ENCODE results near the gene NANOS2.

The NANOS2 gene

GRCh38 chr19:45913874-45914830 is at the start of gene NANOS2:
TSS of gene NANOS2 (minus strand) at chr19:45914778. CDS start at chr19:45914693, 85 bp downstream.
- Mint-ChIP-seq H3K36me3 (no peaks in the 10 kb centered on the region), H3K9me3 (no peaks in the 10 kb centered on the region), H3K4me3 (no peak within 1 kb of the TSS), H3K4me1 (no peaks in the 10 kb centered on the region), H3K27me3 (peaks cover 21% of the 10 kb centered on the region), H3K27ac (no peak within 1 kb of the TSS)

- Mint-ChIP-seq H3K36me3 (no peaks in the 10 kb centered on the region), H3K9me3 (no peaks in the 10 kb centered on the region), H3K27ac (no peak overlapping the region), H3K4me1 (no peaks in the 10 kb centered on the region), H3K27me3 (peaks cover 27% of the 10 kb centered on the region), H3K4me3 (no peak overlapping the region)
Measured at GRCh38 chr19:45962021-45962420, 47.4 kb upstream of the NANOS2 start.

- Mint-ChIP-seq H3K27ac (no peak overlapping the region), H3K36me3 (no peaks in the 10 kb centered on the region), H3K4me1 (no peaks in the 10 kb centered on the region), H3K4me3 (no peak overlapping the region), H3K27me3 (peaks cover 28% of the 10 kb centered on the region), H3K9me3 (no peaks in the 10 kb centered on the region)
Measured at GRCh38 chr19:45960595-45961235, 46.1 kb upstream of the NANOS2 start.

- Mint-ChIP-seq H3K27me3 (peaks cover 35% of the 10 kb centered on the region), H3K9me3 (no peaks in the 10 kb centered on the region), H3K36me3 (no peaks in the 10 kb centered on the region), H3K27ac (no peak overlapping the region), H3K4me3 (no peak overlapping the region), H3K4me1 (no peaks in the 10 kb centered on the region)
Measured at GRCh38 chr19:45959517-45960025, 45.0 kb upstream of the NANOS2 start.

GRCh38 chr19:45958769-45959516 is 44.4 kb upstream of the NANOS2 start:
- H3K27me3 Mint-ChIP-seq, result peaks cover 34% of the 10 kb centered on the region
- H3K4me1 Mint-ChIP-seq, result no peaks in the 10 kb centered on the region
- no peaks in the 10 kb centered on the region for H3K9me3 Mint-ChIP-seq
- no peak overlapping the region for H3K4me3 Mint-ChIP-seq
- H3K27ac Mint-ChIP-seq, result no peak overlapping the region
- no peaks in the 10 kb centered on the region for H3K36me3 Mint-ChIP-seq

GRCh38 chr19:45958320-45958719 is 43.7 kb upstream of the NANOS2 start:
- peaks cover 1% of the 10 kb centered on the region for H3K4me1 Mint-ChIP-seq
- no peaks in the 10 kb centered on the region for H3K9me3 Mint-ChIP-seq
- H3K27me3 Mint-ChIP-seq, result peaks cover 37% of the 10 kb centered on the region
- no peak overlapping the region for H3K4me3 Mint-ChIP-seq
- no peaks in the 10 kb centered on the region for H3K36me3 Mint-ChIP-seq
- no peak overlapping the region for H3K27ac Mint-ChIP-seq

- H3K4me3 Mint-ChIP-seq, result no peak overlapping the region
- H3K27me3 Mint-ChIP-seq, result peaks cover 37% of the 10 kb centered on the region
- H3K9me3 Mint-ChIP-seq, result no peaks in the 10 kb centered on the region
- H3K4me1 Mint-ChIP-seq, result peaks cover 5% of the 10 kb centered on the region
- no peaks in the 10 kb centered on the region for H3K36me3 Mint-ChIP-seq
- H3K27ac Mint-ChIP-seq, result no peak overlapping the region
Measured at GRCh38 chr19:45955905-45956608, 41.5 kb upstream of the NANOS2 start.

- H3K27ac Mint-ChIP-seq, result no peak overlapping the region
- peaks cover 5% of the 10 kb centered on the region for H3K4me1 Mint-ChIP-seq
- no peaks in the 10 kb centered on the region for H3K9me3 Mint-ChIP-seq
- peaks cover 30% of the 10 kb centered on the region for H3K27me3 Mint-ChIP-seq
- H3K4me3 Mint-ChIP-seq, result no peak overlapping the region
- no peaks in the 10 kb centered on the region for H3K36me3 Mint-ChIP-seq
Measured at GRCh38 chr19:45954156-45954555, 39.6 kb upstream of the NANOS2 start.

GRCh38 chr19:45953676-45954075 is 39.1 kb upstream of the NANOS2 start:
- no peaks in the 10 kb centered on the region for H3K36me3 Mint-ChIP-seq
- H3K4me1 Mint-ChIP-seq, result peaks cover 5% of the 10 kb centered on the region
- peaks cover 25% of the 10 kb centered on the region for H3K27me3 Mint-ChIP-seq
- H3K4me3 Mint-ChIP-seq, result no peak overlapping the region
- no peak overlapping the region for H3K27ac Mint-ChIP-seq
- no peaks in the 10 kb centered on the region for H3K9me3 Mint-ChIP-seq

- Mint-ChIP-seq H3K27me3 (peaks cover 23% of the 10 kb centered on the region), H3K4me1 (peaks cover 5% of the 10 kb centered on the region), H3K9me3 (no peaks in the 10 kb centered on the region), H3K4me3 (peak overlapping the region; percentile 70), H3K36me3 (no peaks in the 10 kb centered on the region), H3K27ac (no peak overlapping the region)
Measured at GRCh38 chr19:45952686-45953505, 38.3 kb upstream of the NANOS2 start.

GRCh38 chr19:45952341-45952685 is 37.7 kb upstream of the NANOS2 start:
- Mint-ChIP-seq H3K27ac (no peak overlapping the region), H3K36me3 (no peaks in the 10 kb centered on the region), H3K4me1 (peaks cover 5% of the 10 kb centered on the region), H3K9me3 (no peaks in the 10 kb centered on the region), H3K4me3 (peak overlapping the region; percentile 64), H3K27me3 (peaks cover 23% of the 10 kb centered on the region)

GRCh38 chr19:45947926-45948325 is 33.3 kb upstream of the NANOS2 start:
- no peak overlapping the region for H3K27ac Mint-ChIP-seq
- H3K4me1 Mint-ChIP-seq, result no peaks in the 10 kb centered on the region
- H3K9me3 Mint-ChIP-seq, result no peaks in the 10 kb centered on the region
- H3K27me3 Mint-ChIP-seq, result peaks cover 14% of the 10 kb centered on the region
- H3K4me3 Mint-ChIP-seq, result no peak overlapping the region
- H3K36me3 Mint-ChIP-seq, result peaks cover 2% of the 10 kb centered on the region

GRCh38 chr19:45940515-45940805 is 25.9 kb upstream of the NANOS2 start:
- Mint-ChIP-seq H3K27me3 (peaks cover 19% of the 10 kb centered on the region), H3K36me3 (no peaks in the 10 kb centered on the region), H3K27ac (no peak overlapping the region), H3K4me1 (no peaks in the 10 kb centered on the region), H3K4me3 (no peak overlapping the region), H3K9me3 (no peaks in the 10 kb centered on the region)

GRCh38 chr19:45939792-45940514 is 25.4 kb upstream of the NANOS2 start:
- no peaks in the 10 kb centered on the region for H3K4me1 Mint-ChIP-seq
- no peak overlapping the region for H3K4me3 Mint-ChIP-seq
- H3K36me3 Mint-ChIP-seq, result no peaks in the 10 kb centered on the region
- H3K27me3 Mint-ChIP-seq, result peaks cover 21% of the 10 kb centered on the region
- no peak overlapping the region for H3K27ac Mint-ChIP-seq
- H3K9me3 Mint-ChIP-seq, result no peaks in the 10 kb centered on the region

Measured in activated naive CD4-positive, alpha-beta T cell treated with anti-CD3 and anti-CD28 coated beads, Interleukin-2, amount 50 U/mL, for 24 hours (primary cell).